GM19467 (cell line): ENCODE results near the gene TRPT1.
A peak's percentile ranks its signal among the peaks of the same experiment; 100 is the strongest.

Experiments
- ATAC-seq: cut with Tn5 transposase; IDR thresholded peaks from one replicate; pipeline ENCODE4 v1.9.1; 2021; ENCODE audit warnings: mild to moderate bottlenecking, moderate library complexity; ENCODE audit not compliant: unreplicated experiment

TRPT1 gene

DNA sequence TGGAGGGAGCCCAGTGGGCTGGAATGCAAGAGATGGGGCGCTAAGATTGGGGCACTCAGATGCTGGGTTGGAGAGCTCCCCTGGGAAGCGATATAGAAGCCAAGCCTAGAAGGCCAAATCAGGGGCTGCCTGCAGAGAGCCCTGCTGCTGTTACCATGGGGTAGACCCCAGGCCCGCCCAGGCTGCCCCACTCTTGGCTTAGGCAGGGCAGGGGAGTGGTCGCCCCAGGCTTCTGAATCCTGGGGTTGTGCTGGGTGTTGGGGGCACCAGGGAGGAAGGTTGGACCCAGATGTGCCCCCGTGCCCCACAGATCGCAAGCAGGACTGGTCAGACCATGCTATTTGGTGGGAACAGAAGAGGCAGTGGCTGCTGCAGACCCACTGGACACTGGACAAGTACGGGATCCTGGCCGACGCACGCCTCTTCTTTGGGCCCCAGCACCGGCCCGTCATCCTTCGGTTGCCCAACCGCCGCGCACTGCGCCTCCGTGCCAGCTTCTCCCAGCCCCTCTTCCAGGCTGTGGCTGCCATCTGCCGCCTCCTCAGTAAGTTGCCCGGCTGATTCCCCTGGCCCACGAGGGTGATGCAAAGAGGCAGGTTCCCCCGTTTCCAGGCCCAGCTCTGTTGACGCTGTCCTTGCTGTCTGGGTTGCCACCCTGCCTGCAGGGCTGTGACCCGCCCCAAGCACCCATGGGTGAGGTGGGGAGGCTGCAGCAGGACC lies 15.5 kb downstream of the TRPT1 start:
- ATAC-seq = no peak

DNA sequence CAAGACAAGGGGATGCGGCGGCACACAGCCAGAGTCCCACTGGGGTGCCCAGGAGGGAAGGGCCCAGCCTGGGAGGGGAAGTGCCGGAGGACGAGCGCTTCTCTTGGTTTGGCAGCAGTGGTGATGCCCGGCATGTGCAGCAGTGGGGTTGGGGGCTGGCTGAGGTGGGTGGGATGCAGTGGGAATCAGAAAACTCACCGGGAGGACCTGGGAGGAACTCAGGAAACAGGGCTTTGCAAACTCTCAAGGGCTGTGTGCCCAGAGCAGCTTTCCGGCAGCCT lies 16.5 kb downstream of the TRPT1 start:
- ATAC-seq = no peak

DNA sequence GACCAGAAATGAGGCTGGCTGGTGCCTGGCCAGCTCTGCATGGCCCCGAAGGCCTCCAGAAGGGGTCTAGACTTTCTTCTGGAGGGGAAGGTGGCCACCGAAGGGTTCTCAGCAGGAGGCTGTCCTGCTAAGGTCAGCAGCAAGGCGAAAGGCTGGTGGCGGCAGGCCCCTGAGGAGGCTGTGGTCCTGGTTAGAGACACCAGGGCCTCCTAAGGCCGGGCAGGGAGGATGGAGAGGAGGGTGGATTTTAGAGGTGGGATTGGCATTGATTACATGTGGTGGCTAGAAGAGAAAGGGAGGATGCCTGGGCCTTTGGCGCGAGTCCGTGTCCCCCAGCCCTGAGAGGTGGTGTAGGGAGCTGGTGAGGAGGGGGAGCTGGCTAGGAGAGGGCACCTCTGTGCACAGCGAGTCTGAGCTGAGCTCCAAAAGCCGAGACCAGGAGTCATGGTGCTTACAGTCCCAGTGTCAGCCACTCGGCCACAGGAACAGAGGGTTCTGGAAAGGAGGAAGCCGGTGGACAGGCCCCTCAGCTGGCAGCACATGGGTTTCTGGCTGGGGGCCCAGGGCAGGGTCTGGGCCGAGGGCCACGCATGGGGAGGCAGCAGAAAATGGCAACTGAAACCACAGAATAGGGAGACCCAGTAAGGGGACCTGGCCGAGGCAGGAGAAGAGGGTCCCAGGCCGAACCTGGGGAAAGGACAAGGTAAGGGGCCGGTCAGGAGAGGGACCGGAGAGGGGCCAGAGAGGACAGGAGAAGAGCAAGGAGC lies 17.0 kb downstream of the TRPT1 start:
- no peak for ATAC-seq

DNA sequence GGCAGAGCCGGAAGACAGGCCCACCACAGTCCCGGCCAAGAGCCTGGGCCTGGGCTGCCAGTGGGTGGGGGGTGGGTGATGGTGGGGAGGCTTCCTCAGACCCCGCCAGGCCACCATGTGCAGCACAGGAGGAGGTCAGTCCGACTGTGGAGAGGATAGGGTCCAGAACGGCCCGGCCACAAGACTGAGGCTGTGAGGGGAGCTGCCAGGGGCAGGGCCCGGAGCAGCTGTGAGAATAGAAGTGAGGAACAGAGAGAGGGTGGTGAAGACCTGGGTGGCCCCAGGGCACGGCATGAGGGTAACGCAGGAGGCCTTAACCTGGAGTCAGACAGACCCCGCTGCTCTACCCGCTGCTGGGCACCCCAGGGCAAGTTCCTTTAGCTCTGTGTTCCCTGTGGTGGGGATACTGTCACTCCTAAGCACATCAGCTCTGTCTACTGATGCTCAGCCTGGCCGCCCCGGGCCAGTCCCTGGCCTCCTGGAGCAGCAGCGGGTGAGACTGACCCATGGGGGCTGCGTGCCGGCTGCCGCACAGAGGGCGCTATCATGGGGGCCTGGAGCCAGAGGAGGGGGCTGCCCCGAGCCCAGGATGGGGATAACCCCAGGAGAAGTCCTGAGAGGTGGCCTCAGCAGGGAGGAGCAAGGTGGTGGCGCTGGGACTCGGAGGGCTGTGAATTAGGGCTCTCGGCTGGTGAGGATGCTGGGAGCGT lies 17.7 kb downstream of the TRPT1 start:
- ATAC-seq = no peak

DNA sequence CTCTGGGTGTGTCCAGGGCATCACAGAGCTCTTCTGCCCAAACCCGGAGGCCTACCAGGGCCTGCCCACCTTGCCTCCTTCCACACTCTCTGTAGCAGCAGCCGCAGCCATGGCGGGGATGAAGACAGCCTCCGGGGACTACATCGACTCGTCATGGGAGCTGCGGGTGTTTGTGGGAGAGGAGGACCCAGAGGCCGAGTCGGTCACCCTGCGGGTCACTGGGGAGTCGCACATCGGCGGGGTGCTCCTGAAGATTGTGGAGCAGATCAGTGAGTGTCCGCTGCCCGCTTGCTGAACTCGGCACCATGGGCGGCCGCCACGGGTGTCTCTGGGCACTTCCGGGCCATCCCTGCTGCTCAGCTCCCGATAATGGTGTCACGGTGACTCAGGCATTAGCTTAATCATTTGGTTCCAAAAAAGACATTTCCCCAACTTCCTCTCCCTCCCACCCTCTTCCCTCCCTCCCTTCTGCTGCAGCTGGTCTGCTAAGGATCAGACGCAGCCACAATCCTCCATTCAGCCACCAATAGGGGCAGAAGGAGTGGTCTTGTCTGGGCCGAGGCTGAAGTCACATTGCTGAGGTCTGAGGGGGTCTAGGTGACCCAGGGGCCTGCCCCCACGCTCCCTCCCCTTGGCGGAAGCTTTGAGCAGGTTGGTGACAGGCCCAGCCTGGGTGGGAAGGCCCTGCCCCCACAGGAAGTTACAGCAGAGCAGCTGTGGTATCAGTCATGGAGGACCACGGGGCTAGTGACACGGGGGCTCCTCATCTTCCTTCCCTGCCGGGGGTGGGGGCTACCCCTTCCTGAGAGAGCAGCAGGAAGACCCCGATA lies 18.5 kb downstream of the TRPT1 start:
- no peak for ATAC-seq

DNA sequence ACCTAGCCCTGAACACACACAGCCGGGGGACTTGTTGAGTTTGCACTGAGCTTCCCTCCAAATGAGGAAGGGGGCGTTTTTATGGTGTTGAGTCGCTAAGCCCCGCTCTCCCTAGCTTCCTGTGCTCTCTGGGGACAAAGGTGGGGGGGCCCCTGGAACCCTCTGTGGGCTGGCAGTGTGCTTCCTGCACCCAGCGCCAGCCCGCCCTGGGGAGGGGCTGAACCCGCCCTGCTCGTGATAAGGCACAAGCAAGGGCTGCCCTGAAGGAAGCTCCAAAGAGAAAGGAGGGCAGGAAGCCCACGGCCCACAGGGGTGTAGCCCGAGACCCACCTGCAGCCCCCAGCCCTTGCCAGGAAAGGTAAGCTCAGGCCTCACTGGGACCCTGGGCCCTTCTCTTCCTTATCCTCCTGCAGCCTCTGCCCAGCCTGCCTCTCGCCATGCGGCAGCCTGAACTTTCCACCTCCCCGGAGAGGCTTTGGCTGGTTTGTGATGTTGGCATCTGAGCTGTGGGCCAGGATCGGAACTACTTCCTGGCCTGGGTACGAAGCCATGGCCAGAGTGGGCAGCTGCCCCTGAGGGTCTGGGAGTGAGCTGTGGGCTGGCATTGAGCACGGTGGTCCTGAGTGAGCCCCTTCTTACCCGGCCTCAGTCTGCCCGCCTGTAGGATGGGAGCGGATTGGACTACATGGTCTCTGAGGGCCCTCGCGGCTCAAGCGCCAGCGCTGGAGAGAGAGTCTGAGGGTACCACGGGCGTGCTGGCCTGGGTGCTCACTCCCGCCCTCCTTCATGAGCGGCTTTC lies 19.3 kb downstream of the TRPT1 start, which contains the start of gene FERMT3:
TSS of gene FERMT3 (plus strand) at position 265 of the 799 bp plus-strand sequence. CDS start 644 bp downstream, outside the sequence.
- no peak for ATAC-seq

DNA sequence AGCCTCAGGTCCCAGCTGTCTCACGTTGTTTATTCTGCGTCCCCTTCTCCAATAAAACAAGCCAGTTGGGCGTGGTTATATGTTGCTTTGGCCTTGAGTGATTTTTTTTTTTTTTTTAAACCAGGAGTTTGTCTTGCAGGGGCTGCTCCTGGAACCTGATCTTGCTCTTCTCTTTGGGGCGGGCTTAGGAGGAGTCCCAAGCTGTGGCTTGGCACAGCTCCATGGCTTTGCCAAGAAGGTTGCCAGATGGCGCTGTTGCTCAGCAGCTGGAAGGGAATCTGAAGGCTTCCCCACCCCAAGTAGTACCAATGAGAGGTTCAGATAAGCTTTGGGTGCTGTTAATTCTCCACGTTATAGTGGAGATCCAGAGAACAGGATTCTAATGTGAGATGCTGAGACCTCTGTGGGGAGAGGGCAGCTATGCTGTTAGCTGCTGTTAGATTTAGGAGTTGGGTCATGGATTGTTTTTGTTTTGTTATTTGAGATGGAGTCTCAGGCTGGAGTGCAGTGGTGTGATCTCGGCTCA lies 21.5 kb downstream of the TRPT1 start:
- ATAC-seq = no peak

DNA sequence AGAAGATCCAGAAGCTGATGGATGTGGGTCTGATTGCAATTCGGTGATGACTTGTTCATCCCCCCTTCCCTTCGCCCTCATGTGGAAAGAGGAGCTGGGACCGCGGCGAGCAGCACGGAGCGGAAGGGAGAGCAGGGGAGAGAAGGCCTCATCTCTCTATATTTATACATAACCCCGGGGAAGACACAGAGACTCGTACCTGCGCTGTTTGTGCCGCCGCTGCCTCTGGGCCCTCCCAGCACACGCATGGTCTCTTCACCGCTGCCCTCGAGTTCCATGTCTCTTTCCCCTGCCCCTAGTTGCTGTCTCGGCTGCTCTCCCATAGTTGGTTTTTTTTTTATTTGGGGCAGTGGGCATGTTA lies 21.9 kb downstream of the TRPT1 start:
- ATAC-seq = no peak

DNA sequence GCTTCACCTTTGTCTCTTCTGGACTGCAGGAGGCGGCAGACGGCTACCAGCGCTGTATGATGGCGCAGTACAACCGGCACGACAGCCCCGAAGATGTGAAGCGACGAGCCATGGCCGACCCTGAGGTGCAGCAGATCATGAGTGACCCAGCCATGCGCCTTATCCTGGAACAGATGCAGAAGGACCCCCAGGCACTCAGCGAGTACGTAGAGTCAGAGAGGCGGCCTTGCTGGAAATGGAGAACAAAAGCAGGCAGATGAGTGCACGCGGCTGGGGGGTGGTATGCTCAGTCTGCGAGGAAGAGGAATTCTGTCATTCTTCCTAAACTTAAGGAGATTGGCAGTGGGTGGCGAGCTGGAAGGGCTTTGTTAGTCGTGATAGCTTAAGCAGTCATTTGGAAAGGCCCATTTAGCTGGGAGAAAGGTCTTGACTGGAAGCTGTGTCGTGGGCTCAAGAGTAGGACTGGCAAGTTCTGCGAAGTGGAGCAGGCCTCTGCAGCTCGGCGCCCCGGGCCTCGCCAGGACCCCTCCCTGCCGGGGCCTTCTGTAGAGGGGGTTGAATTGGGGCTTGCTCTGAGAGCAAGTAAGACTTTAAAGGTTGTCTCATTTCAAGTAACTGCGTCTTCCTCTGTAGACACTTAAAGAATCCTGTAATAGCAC lies 22.4 kb downstream of the TRPT1 start:
- ATAC-seq = no peak

DNA sequence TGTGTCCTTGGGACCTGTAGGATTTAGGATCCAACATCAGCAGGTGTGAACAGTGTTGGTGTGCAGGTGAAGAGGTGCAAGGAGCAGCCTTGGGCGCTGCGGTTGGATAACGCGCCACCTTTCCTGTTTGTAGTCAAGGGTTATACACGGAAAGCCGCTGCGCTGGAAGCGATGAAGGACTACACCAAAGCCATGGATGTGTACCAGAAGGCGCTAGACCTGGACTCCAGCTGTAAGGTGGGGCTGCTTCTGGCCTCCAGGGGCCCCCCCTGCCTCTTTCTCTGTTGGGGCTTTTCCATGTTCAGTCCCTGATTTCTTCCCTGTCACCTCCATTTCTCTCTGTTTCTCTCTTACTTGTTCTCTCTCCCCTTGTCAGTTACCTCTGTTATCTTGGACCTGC lies 23.0 kb downstream of the TRPT1 start:
- no peak for ATAC-seq

DNA sequence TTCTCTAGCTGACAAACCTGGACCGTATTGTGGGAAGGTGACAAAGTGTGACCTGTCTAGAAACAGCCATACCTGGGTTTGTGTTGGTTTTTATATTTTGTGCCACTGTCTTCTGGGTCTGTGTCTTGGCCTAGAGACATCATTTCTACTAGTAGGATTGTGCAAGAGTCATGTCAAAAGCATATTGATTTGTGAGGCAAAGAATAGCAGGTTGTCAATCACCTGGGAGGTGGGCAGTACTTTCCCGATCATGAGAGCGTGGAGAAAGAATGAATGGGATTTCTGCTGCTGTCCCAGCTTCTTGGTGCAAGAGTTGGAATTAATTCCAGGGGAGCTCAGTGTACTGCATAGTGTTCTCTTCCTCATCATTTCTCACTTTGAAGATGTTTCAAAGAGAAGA lies 24.4 kb downstream of the TRPT1 start:
- no peak for ATAC-seq

DNA sequence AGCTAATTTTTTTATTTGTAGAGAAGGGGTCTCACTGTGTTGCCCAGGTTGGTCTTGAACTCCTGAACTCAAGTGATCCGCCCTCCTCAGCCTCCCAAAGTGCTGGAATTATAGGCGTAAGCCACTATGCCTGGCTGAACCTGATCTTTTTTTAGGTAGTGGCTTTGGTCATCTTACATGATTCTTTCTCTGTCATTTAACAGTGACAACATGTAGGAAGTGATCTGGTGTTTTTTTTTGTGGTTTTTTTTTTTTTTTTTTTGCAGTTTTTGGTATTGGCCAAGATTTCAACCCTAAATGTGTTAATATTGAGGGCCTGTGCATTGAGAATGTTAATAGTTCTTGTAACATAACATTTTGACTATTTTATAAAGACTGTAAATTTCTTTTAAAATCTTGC lies 27.5 kb downstream of the TRPT1 start:
- no peak for ATAC-seq

DNA sequence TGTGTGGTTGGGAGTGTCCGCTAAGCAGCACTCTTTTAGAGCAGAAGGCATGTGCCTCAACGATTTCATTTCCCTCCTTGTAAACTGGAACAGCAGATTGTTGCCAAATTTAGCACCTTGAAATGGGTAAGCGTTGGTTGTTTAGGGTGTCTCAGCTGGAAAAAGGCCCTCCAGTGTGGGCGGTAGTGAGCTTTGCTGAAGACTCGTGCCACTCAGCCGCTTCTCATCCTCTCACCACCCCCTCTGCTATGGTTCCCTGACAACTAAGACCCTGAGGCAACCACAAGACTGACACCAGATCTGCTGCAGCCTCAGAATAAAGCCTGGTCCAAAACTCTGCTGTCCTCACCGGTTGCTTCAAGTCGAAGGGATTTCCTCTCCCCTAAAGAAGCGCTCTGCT lies 29.4 kb downstream of the TRPT1 start:
- ATAC-seq = no peak

DNA sequence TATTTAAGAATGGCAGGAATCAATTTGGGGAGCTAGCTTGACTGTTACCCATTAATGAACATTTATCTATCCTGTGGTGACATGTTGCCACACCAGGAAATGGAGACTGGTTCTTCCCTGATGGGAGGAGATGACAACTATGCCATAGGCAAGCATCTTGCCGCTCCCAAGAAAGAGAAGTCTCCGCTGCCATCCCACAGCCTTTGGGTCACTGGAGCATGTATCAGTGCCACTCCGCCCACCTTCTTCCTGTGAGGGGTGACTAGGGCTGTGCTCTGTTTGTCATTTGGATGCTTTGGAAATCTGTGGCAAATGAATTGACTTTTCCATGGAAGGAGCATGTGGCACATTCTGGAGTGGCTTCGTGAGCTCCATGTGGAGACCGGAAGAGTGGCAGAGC lies 33.6 kb downstream of the TRPT1 start:
- ATAC-seq = no peak

DNA sequence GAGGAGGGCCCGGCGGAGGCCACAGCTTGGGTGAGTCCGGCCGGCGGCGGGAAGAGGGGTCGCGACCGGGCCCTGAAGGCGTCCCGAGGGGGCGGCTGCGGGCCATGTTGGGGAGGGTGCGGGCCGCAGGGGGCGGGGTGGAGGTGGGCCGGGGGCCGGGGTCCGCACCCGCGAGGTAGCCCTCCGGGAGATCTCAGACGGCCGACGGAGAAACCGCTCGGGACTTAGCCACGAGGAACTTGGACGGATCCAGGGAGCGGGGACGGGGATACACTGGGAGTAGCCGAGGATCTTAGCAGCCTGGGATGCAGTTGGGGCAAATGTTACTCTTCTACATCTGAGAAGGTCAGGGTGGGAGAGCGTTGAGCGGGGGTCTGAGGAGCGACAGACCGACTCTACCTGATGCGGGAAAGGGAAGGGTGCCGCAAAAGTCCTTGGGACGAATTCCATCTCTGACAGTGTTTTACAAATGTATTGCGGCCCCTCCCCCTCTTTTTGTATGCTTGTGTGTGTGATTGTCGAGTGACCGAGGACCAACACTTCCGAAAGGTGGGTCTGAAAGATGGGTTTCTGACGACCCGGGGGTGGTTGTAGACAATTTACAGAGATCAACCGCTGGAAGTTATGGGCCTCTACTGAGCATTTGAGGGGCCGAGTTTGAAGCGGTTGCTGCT lies 39.4 kb downstream of the TRPT1 start:
- no peak for ATAC-seq

DNA sequence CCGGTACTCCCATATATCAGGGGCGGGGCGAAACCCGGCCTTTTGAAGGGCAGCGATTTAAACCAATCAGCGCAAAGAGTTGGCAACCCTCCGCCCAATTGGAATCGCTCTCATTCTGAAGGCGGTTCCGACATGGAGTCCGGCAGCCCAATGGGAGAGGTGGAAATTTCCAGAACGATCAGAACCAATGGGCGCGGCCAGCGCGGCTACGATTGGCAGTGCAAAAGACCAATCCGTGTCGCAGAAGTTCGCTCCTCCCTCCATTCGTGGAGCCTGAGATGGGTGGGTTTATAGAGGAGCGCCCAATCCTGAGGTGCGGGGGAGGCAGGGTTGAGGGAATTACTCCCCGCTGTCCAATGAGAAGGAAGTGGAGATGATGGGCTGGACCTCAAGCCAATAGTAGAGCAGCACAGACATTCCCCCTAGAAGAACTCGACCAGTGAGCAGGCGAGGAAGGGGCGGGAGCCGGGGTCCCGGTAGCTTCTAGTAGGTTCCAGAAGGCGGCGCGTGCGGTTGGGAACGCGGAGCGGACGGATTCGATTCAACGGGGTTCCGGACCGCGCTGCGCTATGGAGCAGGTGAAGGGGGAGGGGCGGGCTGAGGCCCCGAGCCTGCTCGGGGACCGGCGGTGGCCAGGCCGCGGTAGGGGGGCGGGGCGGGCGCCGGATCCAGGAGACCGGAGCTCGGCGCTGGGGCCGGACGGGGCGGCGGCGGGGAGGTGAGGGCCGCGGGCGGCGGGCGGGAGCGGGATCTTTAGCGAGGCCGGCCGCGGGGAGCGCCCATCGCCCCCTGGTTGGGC lies 40.1 kb downstream of the TRPT1 start, which contains the start of gene STIP1:
TSS of gene STIP1 (plus strand) at position 479 of the 799 bp plus-strand sequence. CDS start at position 570, 91 bp downstream.
- ATAC-seq = peak; percentile 80

DNA sequence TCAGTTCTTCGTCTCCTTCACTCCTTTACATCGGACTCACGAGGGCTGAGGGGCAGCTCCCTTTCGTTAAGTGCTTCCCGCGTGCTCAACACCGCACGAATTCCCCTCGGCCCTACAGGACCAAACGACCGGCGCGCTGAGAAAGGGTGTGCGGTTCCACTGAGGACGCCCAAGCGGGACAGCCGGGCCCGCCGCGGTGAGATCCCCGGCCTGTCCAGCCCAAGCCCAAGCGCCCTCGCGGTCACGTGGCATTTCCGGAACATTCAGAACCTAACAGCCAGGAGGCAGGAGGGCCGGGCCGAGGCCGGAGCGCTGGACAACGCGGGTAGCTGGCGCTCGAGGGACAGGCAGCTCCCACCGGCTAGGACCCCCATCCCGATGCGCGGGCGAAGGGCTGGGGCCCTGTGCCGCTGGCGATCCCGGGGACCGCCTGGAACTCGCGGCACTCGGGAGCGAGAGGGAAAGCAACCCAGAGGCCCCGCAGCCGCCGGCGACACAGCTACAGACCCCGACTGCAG lies 40.8 kb downstream of the TRPT1 start:
- ATAC-seq = peak; percentile 26

DNA sequence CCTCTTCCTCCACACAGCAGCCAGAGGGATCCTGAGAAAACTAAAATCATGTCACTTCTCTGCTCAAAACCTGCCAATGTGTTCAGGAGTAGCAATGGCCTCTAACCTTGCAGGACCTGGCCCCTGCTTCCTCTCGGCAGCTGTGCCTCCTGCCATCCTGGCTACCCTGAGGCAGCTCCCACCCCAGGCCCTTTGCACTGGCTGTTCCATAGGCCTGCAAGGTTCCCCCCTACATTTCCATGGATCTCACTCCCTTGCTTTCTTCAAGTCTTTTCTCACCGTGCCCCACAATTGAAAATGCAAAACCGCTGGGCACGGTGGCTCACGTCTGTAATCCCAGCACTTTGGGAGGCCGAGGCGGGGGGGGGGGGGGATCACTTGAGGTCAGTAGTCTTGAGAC lies 42.1 kb downstream of the TRPT1 start:
- no peak for ATAC-seq
